RWPE2 (cell line): Measurements from ENCODE around the gene CTLA4.
"Not testable (repeated sequence)": the region's sequence is repeated elsewhere in the genome, so short reads cannot be mapped to it uniquely, and the experiment has no call there.

Experiments
- ATAC-seq: fragments of 200-7000 bp; cut with Tn5 transposase; 3 replicates; pipeline ENCODE4 v1.9.1; 2021; ENCODE audit warnings: low read depth
- DNase-seq: peaks from one replicate; pipeline ENCODE4 v3.0.0-alpha.2; 2020; ENCODE audit warnings: low spot score
- H3K27ac ChIP-seq: fragments of 450-650 bp; 2 replicates; pipeline ENCODE4 v1.5.1; 2017; ENCODE audit warnings: mild to moderate bottlenecking; ENCODE audit not compliant: poor library complexity, severe bottlenecking
- H3K27me3 ChIP-seq: fragments of 250-450 bp; sonication (Bioruptor Pico); 2 replicates; pipeline ENCODE4 v1.5.1; 2021; ENCODE audit warnings: mild to moderate bottlenecking, moderate library complexity; ENCODE audit not compliant: insufficient read depth, poor library complexity, severe bottlenecking
- H3K36me3 ChIP-seq: fragments of 250-450 bp; sonication (Bioruptor Pico); 2 replicates; pipeline ENCODE4 v1.5.1; 2020; ENCODE audit warnings: low read depth, mild to moderate bottlenecking, moderate library complexity
- H3K4me1 ChIP-seq: fragments of 250-450 bp; sonication (Bioruptor Pico); 2 replicates; pipeline ENCODE4 v1.5.1; 2021; ENCODE audit warnings: mild to moderate bottlenecking, moderate library complexity; ENCODE audit not compliant: insufficient read depth, poor library complexity, severe bottlenecking
- H3K4me3 ChIP-seq: fragments of 250-450 bp; sonication (Bioruptor Pico); 2 replicates; pipeline ENCODE4 v1.5.1; 2021; ENCODE audit warnings: mild to moderate bottlenecking, moderate library complexity; ENCODE audit not compliant: severe bottlenecking
- H3K9me3 ChIP-seq: fragments of 250-450 bp; sonication (Bioruptor Pico); 2 replicates; pipeline ENCODE4 v1.5.1; 2021; ENCODE audit warnings: mild to moderate bottlenecking, moderate library complexity; ENCODE audit not compliant: severe bottlenecking
- TF ChIP-seq, protein P1 (sequence below): fragments of 450-650 bp; IDR thresholded peaks from one replicate; pipeline ENCODE4 v1.5.1; 2017; ENCODE audit warnings: mild to moderate bottlenecking, moderate library complexity; ENCODE audit not compliant: poor library complexity, severe bottlenecking

CTLA4 gene

GRCh38 chr2:203880557-203881125, 13.1 kb downstream of the CTLA4 start:
- Histone ChIP-seq H3K9me3 (no peaks in the 10 kb centered on the region), H3K27me3 (no peaks in the 10 kb centered on the region), H3K36me3 (no peaks in the 10 kb centered on the region), H3K4me3 (no peak overlapping the region), H3K4me1 (no peaks in the 10 kb centered on the region), H3K27ac (no peak overlapping the region)
- ATAC-seq (no peak), DNase-seq (no peak)
- TF ChIP-seq, protein P1, sequence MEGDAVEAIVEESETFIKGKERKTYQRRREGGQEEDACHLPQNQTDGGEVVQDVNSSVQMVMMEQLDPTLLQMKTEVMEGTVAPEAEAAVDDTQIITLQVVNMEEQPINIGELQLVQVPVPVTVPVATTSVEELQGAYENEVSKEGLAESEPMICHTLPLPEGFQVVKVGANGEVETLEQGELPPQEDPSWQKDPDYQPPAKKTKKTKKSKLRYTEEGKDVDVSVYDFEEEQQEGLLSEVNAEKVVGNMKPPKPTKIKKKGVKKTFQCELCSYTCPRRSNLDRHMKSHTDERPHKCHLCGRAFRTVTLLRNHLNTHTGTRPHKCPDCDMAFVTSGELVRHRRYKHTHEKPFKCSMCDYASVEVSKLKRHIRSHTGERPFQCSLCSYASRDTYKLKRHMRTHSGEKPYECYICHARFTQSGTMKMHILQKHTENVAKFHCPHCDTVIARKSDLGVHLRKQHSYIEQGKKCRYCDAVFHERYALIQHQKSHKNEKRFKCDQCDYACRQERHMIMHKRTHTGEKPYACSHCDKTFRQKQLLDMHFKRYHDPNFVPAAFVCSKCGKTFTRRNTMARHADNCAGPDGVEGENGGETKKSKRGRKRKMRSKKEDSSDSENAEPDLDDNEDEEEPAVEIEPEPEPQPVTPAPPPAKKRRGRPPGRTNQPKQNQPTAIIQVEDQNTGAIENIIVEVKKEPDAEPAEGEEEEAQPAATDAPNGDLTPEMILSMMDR, result no peak

- not testable (repeated sequence) for DNase-seq, ATAC-seq, H3K9me3 ChIP-seq, H3K4me1 ChIP-seq, H3K27ac ChIP-seq, H3K4me3 ChIP-seq, H3K36me3 ChIP-seq, H3K27me3 ChIP-seq
Observed at GRCh38 chr2:203881185-203881584, 13.6 kb downstream of the CTLA4 start.

GRCh38 chr2:203882551-203882950, 15.0 kb downstream of the CTLA4 start:
- H3K4me1 ChIP-seq, result no peaks in the 10 kb centered on the region
- no peaks in the 10 kb centered on the region for H3K9me3 ChIP-seq
- no peaks in the 10 kb centered on the region for H3K36me3 ChIP-seq
- no peak overlapping the region for H3K27ac ChIP-seq
- no peak overlapping the region for H3K4me3 ChIP-seq
- TF ChIP-seq, protein P1, result no peak
- ATAC-seq, result no peak
- H3K27me3 ChIP-seq, result no peaks in the 10 kb centered on the region
- no peak for DNase-seq

GRCh38 chr2:203886661-203887151, 19.1 kb downstream of the CTLA4 start:
- TF ChIP-seq, protein P1, result no peak
- DNase-seq (no peak), ATAC-seq (no peak)
- Histone ChIP-seq H3K27me3 (no peaks in the 10 kb centered on the region), H3K9me3 (no peaks in the 10 kb centered on the region), H3K4me1 (no peaks in the 10 kb centered on the region), H3K36me3 (no peaks in the 10 kb centered on the region), H3K27ac (no peak overlapping the region), H3K4me3 (no peak overlapping the region)

DNA sequence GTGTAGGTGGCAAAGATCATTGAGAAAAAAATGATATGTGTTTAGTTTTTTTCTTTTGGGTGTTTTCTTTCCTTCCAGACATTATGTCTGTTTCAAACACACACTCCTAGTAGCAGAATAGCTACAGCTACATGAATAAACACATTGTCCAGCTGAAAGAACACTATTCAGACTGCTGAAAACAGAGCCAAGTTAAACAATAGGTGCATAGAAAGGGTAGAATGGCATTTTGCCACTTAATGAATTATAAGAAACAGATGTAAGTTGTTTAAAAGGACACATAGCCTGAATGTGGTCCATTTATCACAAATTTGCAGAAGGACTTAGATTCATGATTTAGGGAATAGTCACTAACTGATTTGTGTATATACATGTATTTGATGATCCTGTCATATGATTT, 20.1 kb downstream of the CTLA4 start:
- no peaks in the 10 kb centered on the region for H3K9me3 ChIP-seq
- H3K27me3 ChIP-seq, result no peaks in the 10 kb centered on the region
- no peak overlapping the region for H3K4me3 ChIP-seq
- H3K4me1 ChIP-seq, result no peaks in the 10 kb centered on the region
- DNase-seq (no peak), ATAC-seq (no peak)
- H3K36me3 ChIP-seq, result no peaks in the 10 kb centered on the region
- no peak overlapping the region for H3K27ac ChIP-seq
- TF ChIP-seq, protein P1, result no peak
